ENCODE measurements around the gene ADAMTSL4. TPM values are rescaled to one million over a fixed set of nuclear protein-coding genes. Genes with fewer than 3 reads are reported as not detected.

Gene ADAMTSL4
- total and polyA plus RNA-seq, 9 of the 15 experiments (the other 6 are each of a cell fraction or from before 2014, with no cell fraction given), result 12.7 to 212 (median 35.6) TPM

DNA sequence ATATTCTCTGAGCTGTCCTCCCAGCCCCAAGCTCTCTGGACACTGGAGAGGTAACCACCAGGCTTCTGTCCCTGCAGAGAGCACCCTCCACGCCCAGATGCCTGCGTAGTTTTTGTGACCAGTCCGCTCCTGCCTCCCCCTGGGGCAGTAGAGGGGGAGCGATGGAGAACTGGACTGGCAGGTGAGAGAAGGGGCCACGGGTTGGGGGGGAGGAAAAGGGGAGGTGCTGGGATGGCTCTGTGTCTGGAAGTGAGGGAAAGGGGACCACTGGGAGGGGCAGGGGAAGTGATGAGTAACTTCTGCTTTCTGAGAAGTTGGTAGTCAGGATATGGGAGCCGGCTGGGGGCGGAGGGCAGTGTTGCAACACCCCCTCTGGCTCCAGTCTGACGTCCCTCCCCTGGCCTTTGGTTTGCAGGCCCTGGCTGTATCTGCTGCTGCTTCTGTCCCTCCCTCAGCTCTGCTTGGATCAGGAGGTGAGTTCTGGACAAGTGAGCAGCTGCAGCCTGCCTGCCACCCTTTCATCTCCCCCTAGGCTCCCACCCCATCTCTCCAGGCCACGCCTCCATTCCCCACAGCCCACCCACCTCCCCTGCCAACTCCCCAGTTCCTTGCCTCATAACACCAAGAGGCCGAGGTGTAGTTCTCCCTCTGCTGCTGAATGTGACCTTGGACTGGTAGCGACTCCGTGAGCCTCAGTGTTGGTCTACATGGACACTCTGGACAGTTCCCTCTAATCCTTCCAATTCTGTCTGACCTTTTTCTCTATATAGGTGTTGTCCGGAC, 3.1 kb downstream of the ADAMTSL4 start (continued):
- TF ChIP-seq CREB5 (CRISPR knock-in tag; IDR thresholded peaks at IDR 0.05) (no peak), EZH2 (IDR thresholded peaks at IDR 0.05; ENCODE audit: borderline replicate concordance, low read depth, low read length) (no peak), NR2F6 (CRISPR knock-in tag; IDR thresholded peaks at IDR 0.05) (no peak), PYGO2 (tag; IDR thresholded peaks at IDR 0.05) (no peak), KLF16 (IDR thresholded peaks at IDR 0.05) (0 out of 2 replicates have a peak, but pooled peaks have one; percentile 22), ZNF77 (CRISPR knock-in tag; IDR thresholded peaks at IDR 0.05) (no peak), HDGF (IDR thresholded peaks at IDR 0.05) (peak; percentile 76; the same call in 1 of the 2 replicates), ZNF239 (CRISPR knock-in tag; IDR thresholded peaks at IDR 0.05) (no peak), EGR1 (conservative IDR thresholded peaks at IDR 0.05) (peak; percentile 94), NR1H2 (CRISPR knock-in tag; IDR thresholded peaks at IDR 0.05) (no peak), PML (IDR thresholded peaks at IDR 0.05; ENCODE audit: low read length) (no peak; the same call in 1 of the 2 replicates), CBFA2T3 (IDR thresholded peaks at IDR 0.05) (peak; percentile 54), VEZF1 (CRISPR knock-in tag; IDR thresholded peaks at IDR 0.05) (peak; percentile 90), POLR3A (IDR thresholded peaks at IDR 0.05; ENCODE audit: borderline replicate concordance, extremely low read depth, insufficient read depth, insufficient read length) (no peak), BRD4 (IDR thresholded peaks at IDR 0.05) (no peak), POLR2AphosphoS2 (IDR thresholded peaks at IDR 0.05; ENCODE audit: low read length) (peak; percentile 76), ZKSCAN8 (CRISPR knock-in tag; IDR thresholded peaks at IDR 0.05) (no peak), ZNF830 (CRISPR knock-in tag; IDR thresholded peaks at IDR 0.05) (no peak), NRF1 (conservative IDR thresholded peaks at IDR 0.05 in 1 of 2, IDR thresholded peaks at IDR 0.05 in 1 of 2) (peak; percentile 18 to 38; a peak in 2 of 4 replicates), RFX7 (CRISPR knock-in tag; IDR thresholded peaks at IDR 0.05) (no peak), ZNF431 (CRISPR knock-in tag; IDR thresholded peaks at IDR 0.05) (no peak), SMARCE1 (IDR thresholded peaks at IDR 0.05) (peak; percentile 89), L3MBTL2 (IDR thresholded peaks at IDR 0.05) (no peak)
- TF ChIP-seq, protein P1, sequence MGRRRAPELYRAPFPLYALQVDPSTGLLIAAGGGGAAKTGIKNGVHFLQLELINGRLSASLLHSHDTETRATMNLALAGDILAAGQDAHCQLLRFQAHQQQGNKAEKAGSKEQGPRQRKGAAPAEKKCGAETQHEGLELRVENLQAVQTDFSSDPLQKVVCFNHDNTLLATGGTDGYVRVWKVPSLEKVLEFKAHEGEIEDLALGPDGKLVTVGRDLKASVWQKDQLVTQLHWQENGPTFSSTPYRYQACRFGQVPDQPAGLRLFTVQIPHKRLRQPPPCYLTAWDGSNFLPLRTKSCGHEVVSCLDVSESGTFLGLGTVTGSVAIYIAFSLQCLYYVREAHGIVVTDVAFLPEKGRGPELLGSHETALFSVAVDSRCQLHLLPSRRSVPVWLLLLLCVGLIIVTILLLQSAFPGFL (CRISPR knock-in tag; IDR thresholded peaks at IDR 0.05), result no peak
- TF ChIP-seq, protein P2, sequence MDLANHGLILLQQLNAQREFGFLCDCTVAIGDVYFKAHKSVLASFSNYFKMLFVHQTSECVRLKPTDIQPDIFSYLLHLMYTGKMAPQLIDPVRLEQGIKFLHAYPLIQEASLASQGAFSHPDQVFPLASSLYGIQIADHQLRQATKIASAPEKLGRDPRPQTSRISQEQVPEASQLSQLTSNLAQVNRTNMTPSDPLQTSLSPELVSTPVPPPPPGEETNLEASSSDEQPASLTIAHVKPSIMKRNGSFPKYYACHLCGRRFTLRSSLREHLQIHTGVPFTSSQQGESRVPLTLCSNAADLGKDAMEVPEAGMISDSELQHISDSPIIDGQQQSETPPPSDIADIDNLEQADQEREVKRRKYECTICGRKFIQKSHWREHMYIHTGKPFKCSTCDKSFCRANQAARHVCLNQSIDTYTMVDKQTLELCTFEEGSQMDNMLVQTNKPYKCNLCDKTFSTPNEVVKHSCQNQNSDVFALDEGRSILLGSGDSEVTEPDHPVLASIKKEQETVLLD (IDR thresholded peaks at IDR 0.05), result no peak

Measured in K562 (cell line).